Lower leg skin (tissue), 4 donors: ENCODE measurements around the gene C16orf92. TPM values are rescaled to one million over a fixed set of nuclear protein-coding genes. Genes with fewer than 3 reads are reported as not detected.

Source experiments
- DNase-seq, 2 donors: peaks; one replicate each; pipeline ENCODE4 v3.0.0-alpha.2; 2019; ENCODE audit warnings: low spot score in 2 of 2
- H3K4me3 ChIP-seq: fragments of 200-600 bp; sonication (generic); 2 replicates; pipeline ENCODE4 v1.5.1; 2017; ENCODE audit warnings: mild to moderate bottlenecking, low read depth; ENCODE audit not compliant: poor library complexity, severe bottlenecking
- POLR2A ChIP-seq, 2 donors: fragments of 450-650 bp; IDR thresholded peaks; one replicate each; pipeline ENCODE4 v1.6.1; 2016 to 2017; ENCODE audit warnings: antibody characterized with exemption in 2 of 2, mild to moderate bottlenecking in 1 of 2, moderate library complexity in 1 of 2
- WGBS, 2 donors: methylation state at CpG; one replicate each; pipeline ENCODE4 v1.1.5; 2018; 5-methylcytosine and 5-hydroxymethylcytosine counted together
- intact Hi-C: fragments of 100-400 bp; cut with DNase I; formaldehyde crosslinking; loops from one replicate; pipeline ENCODE4 v1.15.0; 2023; ENCODE audit warnings: low total_unique reads
- total RNA-seq, 4 donors: library from RNA; depleted of rRNA; stranded (reverse); fragments of >200 nt; gene quantifications; one replicate each; pipeline ENCODE4 v1.1.0, GENCODE V29; 2016
- TF ChIP-seq, protein P1 (sequence below), 3 donors: fragments of 450-650 bp; IDR thresholded peaks; one replicate each; pipeline ENCODE4 v1.5.1; 2016; ENCODE audit warnings: antibody characterized with exemption in 3 of 3, mild to moderate bottlenecking in 3 of 3, moderate library complexity in 2 of 3

The C16orf92 gene
- total RNA-seq, 4 donors from 2014 or later, result not detected

- TF ChIP-seq POLR2A (IDR thresholded peaks at IDR 0.05), result no peak
- TF ChIP-seq, protein P1, sequence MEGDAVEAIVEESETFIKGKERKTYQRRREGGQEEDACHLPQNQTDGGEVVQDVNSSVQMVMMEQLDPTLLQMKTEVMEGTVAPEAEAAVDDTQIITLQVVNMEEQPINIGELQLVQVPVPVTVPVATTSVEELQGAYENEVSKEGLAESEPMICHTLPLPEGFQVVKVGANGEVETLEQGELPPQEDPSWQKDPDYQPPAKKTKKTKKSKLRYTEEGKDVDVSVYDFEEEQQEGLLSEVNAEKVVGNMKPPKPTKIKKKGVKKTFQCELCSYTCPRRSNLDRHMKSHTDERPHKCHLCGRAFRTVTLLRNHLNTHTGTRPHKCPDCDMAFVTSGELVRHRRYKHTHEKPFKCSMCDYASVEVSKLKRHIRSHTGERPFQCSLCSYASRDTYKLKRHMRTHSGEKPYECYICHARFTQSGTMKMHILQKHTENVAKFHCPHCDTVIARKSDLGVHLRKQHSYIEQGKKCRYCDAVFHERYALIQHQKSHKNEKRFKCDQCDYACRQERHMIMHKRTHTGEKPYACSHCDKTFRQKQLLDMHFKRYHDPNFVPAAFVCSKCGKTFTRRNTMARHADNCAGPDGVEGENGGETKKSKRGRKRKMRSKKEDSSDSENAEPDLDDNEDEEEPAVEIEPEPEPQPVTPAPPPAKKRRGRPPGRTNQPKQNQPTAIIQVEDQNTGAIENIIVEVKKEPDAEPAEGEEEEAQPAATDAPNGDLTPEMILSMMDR (IDR thresholded peaks at IDR 0.05), result no peak
- H3K4me3 ChIP-seq, result no peak overlapping the region
- no peak for DNase-seq
- intact Hi-C loops, result no loop called here
- WGBS, 2 donors, result 69 to 72% methylated on average over 8 to 9 of the region's 18 CpGs
These were observed 16.9 kb upstream of the C16orf92 start for GRCh38 chr16:30006095-30006473.

DNA sequence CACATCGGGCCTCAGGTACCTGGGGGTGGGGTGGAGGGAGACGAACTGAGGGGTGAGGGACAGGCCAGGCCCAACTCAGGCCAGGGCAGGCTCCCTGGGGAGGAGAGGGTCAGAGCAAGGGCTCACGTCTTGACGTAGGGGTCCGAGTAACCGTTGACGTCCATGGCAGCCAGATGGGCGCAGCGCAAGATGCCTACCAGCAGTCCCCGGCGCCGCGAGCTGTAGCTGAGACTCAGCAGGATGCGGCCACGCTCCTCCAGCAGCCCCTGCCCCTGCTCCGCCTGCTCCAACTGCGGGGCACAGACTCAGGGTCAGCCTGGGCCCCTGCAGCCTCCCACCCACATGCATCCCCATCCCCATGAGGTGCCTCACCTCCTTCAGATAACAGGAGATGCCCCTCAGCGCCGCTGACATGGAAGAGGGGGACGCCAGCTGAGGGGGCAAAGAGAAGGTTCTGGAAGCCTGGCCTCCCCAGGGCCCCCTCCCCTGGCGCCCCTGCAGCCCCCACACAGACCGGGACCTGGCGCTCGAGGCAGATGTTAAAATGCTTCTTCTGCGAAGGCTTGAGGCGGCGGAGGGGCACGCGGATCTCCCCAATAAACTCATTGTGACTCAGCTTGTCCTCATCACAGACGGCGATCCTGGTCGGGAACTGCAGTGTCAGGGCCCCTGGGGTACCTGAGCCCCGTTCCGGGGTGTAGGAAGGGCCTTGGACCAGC is 16.2 kb upstream of the C16orf92 start:
- 69 to 78% methylated on average over 17 to 28 of the region's 34 CpGs for WGBS, 2 donors
- DNase-seq, result no peak
- TF ChIP-seq POLR2A (IDR thresholded peaks at IDR 0.05), result no peak
- TF ChIP-seq, protein P1 (IDR thresholded peaks at IDR 0.05), result no peak
- intact Hi-C loops, result no loop called here
- H3K4me3 ChIP-seq, result no peak overlapping the region

DNA sequence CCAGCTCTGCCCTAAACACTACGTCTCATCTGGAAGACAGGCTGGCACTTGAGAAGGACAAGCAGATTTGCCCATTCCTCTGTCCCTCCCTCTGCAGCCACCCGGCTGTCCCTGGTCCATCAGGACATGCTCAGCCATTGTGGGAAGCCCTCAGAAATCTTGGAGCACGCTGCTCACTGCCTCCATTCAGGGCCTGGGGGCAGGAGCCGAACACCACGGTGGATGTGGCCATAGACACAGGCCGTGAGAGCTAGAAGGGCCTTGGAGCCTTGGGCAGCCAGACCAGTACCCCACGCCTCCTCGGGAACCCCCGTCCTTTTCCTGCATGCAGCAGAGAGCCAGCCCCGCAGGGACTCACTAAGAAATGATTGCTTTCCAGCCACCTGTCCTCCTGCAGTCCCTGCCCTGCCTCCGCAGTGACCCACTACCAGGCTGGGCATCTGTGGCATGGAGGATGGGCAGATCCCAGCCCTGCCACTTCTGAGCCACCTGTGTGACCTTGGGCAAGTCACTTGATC is 15.6 kb upstream of the C16orf92 start:
- WGBS, 2 donors, result 62 to 66% methylated on average over 11 of the region's 11 CpGs
- no peak overlapping the region for H3K4me3 ChIP-seq
- intact Hi-C loops, result no loop called here
- TF ChIP-seq POLR2A (IDR thresholded peaks at IDR 0.05), result no peak
- TF ChIP-seq, protein P1 (IDR thresholded peaks at IDR 0.05), result no peak
- DNase-seq, result no peak

DNA sequence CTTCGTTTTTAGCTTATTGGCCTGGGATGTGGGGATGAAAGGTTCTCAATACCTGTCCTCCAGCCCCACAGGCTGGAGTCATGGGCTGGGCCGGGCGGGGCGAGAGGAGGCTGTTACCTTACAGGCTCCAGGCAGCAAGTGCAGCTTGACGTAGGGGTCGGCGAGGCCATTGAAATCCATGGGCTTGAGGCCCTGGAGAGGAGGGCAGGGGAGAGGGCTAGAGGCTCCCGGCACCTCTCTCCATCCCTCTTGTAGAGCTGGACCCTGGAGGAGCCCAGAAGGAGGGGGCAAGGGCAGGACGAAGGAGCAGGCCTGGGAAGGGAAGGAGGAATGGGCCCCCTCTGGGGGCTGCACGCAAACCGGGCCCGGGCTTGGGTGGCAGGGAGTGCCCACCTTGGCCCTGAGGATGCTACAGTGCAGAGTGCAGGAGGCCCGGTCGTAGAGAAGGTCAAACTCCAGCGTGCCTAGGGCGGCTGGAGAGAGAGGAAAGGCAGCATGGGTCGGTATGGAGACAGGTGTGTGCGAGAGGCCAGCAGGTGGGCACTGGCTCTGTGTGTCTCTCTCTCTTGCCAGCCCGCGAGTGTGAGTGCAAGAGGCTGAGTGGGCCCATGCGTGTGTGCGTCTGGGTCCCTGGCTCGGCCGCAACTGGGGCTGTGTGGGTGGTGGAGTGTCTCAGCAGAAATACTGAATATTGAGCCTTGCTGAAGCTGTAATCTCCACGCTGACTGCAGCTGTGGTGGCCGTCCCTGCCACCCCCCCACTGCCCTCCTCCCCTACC is 13.7 kb upstream of the C16orf92 start:
- TF ChIP-seq, protein P1 (IDR thresholded peaks at IDR 0.05), result no peak
- no peak for TF ChIP-seq POLR2A (IDR thresholded peaks at IDR 0.05)
- intact Hi-C loops, result no loop called here
- WGBS, 2 donors, result 42 to 44% methylated on average over 24 of the region's 26 CpGs
- no peak for DNase-seq
- H3K4me3 ChIP-seq, result no peak overlapping the region

GRCh38 chr16:30009990-30010843 is 12.8 kb upstream of the C16orf92 start:
- no peak for DNase-seq
- H3K4me3 ChIP-seq, result no peak overlapping the region
- 4 to 11% methylated on average over 18 to 33 of the region's 34 CpGs for WGBS, 2 donors
- intact Hi-C loops, result no loop called here
- no peak for TF ChIP-seq POLR2A (IDR thresholded peaks at IDR 0.05)
- TF ChIP-seq, protein P1 (IDR thresholded peaks at IDR 0.05), result no peak
